NOMO-1 treated with dmso at 0.1 percent for 144 hours (cell line): ENCODE results near the gene CHRNA4.

Source experiments
- DNase-seq: peaks from one replicate; lab custom pipeline; 2025; ENCODE audit not compliant: unreplicated experiment; lab: John Stamatoyannopoulos, UW

CHRNA4 gene

GRCh38 chr20:63364801-63365585 is 3.8 kb upstream of the CHRNA4 start:
- DNase-seq, result no peak

- DNase-seq, result no peak
Observed at GRCh38 chr20:63363981-63364561, 2.9 kb upstream of the CHRNA4 start.

GRCh38 chr20:63363013-63363957 is 2.1 kb upstream of the CHRNA4 start:
- DNase-seq, result no peak

GRCh38 chr20:63362436-63363009 is 1.4 kb upstream of the CHRNA4 start:
- no peak for DNase-seq

- DNase-seq, result no peak
Observed at GRCh38 chr20:63361519-63362435, 628 bp upstream of the CHRNA4 start.

- no peak for DNase-seq
Observed at GRCh38 chr20:63359937-63360849, 956 bp downstream of the CHRNA4 start.

- DNase-seq, result no peak
Observed at GRCh38 chr20:63359164-63359934, 1.8 kb downstream of the CHRNA4 start.

- DNase-seq, result no peak
Observed at GRCh38 chr20:63357921-63358905, 2.9 kb downstream of the CHRNA4 start.

GRCh38 chr20:63356931-63357879 is 3.9 kb downstream of the CHRNA4 start:
- DNase-seq, result no peak

- DNase-seq, result no peak
Observed at GRCh38 chr20:63356511-63356910, 4.6 kb downstream of the CHRNA4 start.

- no peak for DNase-seq
Observed at GRCh38 chr20:63355781-63356295, 5.3 kb downstream of the CHRNA4 start.

GRCh38 chr20:63354636-63355350 is 6.4 kb downstream of the CHRNA4 start:
- no peak for DNase-seq

GRCh38 chr20:63352811-63353221 is 8.3 kb downstream of the CHRNA4 start:
- DNase-seq, result no peak

GRCh38 chr20:63351811-63352591 is 9.1 kb downstream of the CHRNA4 start:
- no peak for DNase-seq

GRCh38 chr20:63351326-63351700 is 9.8 kb downstream of the CHRNA4 start:
- DNase-seq, result no peak
